GM18907 (cell line): ENCODE measurements around the gene RAB11FIP4.
"Not testable (repeated sequence)": the region's sequence is repeated elsewhere in the genome, so short reads cannot be mapped to it uniquely, and the experiment has no call there.

ENCODE experiments used
- ATAC-seq: cut with Tn5 transposase; IDR thresholded peaks from one replicate; pipeline ENCODE4 v1.9.1; 2021; ENCODE audit warnings: mild to moderate bottlenecking, moderate library complexity; ENCODE audit not compliant: unreplicated experiment

Gene RAB11FIP4

GRCh38 chr17:31391496-31391949, at the start of gene RAB11FIP4:
Gene RAB11FIP4, plus strand, starts transcription at chr17:31391675. Its CDS starts 178 bp downstream, at chr17:31391853.
- ATAC-seq: no peak

- ATAC-seq: not testable (repeated sequence)
Observed at GRCh38 chr17:31345191-31345747, 46.2 kb upstream of the RAB11FIP4 start.

- ATAC-seq: no peak
Observed at GRCh38 chr17:31349454-31349853, 42.0 kb upstream of the RAB11FIP4 start.

GRCh38 chr17:31355935-31356334, 35.5 kb upstream of the RAB11FIP4 start:
- ATAC-seq: no peak

- no peak for ATAC-seq
Observed at GRCh38 chr17:31357091-31357490, 34.4 kb upstream of the RAB11FIP4 start.

- no peak for ATAC-seq
Observed at GRCh38 chr17:31357839-31358394, 33.6 kb upstream of the RAB11FIP4 start.

GRCh38 chr17:31364012-31364411, 27.5 kb upstream of the RAB11FIP4 start:
- no peak for ATAC-seq

- no peak for ATAC-seq
Observed at GRCh38 chr17:31366088-31366487, 25.4 kb upstream of the RAB11FIP4 start.

GRCh38 chr17:31369266-31369665, 22.2 kb upstream of the RAB11FIP4 start:
- ATAC-seq: no peak

- no peak for ATAC-seq
Observed at GRCh38 chr17:31371511-31372097, 19.9 kb upstream of the RAB11FIP4 start.

- no peak for ATAC-seq
Observed at GRCh38 chr17:31373150-31374093, 18.1 kb upstream of the RAB11FIP4 start.

- no peak for ATAC-seq
Observed at GRCh38 chr17:31374094-31374447, 17.4 kb upstream of the RAB11FIP4 start.

- no peak for ATAC-seq
Observed at GRCh38 chr17:31374503-31374902, 17.0 kb upstream of the RAB11FIP4 start.

- no peak for ATAC-seq
Observed at GRCh38 chr17:31378638-31379037, 12.8 kb upstream of the RAB11FIP4 start.

- no peak for ATAC-seq
Observed at GRCh38 chr17:31379597-31380205, 11.8 kb upstream of the RAB11FIP4 start.

- ATAC-seq: no peak
Observed at GRCh38 chr17:31381165-31381668, 10.3 kb upstream of the RAB11FIP4 start.

- not testable (repeated sequence) for ATAC-seq
Observed at GRCh38 chr17:31382668-31383275, 8.7 kb upstream of the RAB11FIP4 start.

GRCh38 chr17:31383488-31383887, 8.0 kb upstream of the RAB11FIP4 start:
- ATAC-seq: not testable (repeated sequence)

- no peak for ATAC-seq
Observed at GRCh38 chr17:31385428-31386285, 5.8 kb upstream of the RAB11FIP4 start.
